Measurements from ENCODE around the gene MRC1. TPM values are rescaled to one million over a fixed set of nuclear protein-coding genes. Genes with fewer than 3 reads are reported as not detected.

Gene MRC1
- total RNA-seq, 1 donor from 2014 or later: 0.07 TPM

- H3K4me1 Mint-ChIP-seq (ENCODE audit: low read depth, unreplicated experiment): peaks cover 14% of the 10 kb centered on the region
- peaks cover 3% of the 10 kb centered on the region for H3K9me3 ChIP-seq (ENCODE audit: insufficient read depth, low read depth, low read length)
- H3K79me2 ChIP-seq (ENCODE audit: insufficient read depth, low read length): no peaks in the 10 kb centered on the region
- FAIRE-seq (no peak), DNase-seq (ENCODE audit: low read depth) (no peak)
- no peaks in the 10 kb centered on the region for H3K27me3 Mint-ChIP-seq (ENCODE audit: low read depth, unreplicated experiment)
- H4K20me1 ChIP-seq (ENCODE audit: insufficient read depth, low read length): no peaks in the 10 kb centered on the region
- no peaks in the 10 kb centered on the region for H3K36me3 Mint-ChIP-seq (ENCODE audit: low read depth, unreplicated experiment)
- H3K4me1 ChIP-seq (ENCODE audit: insufficient read depth, low read length): peaks cover 4% of the 10 kb centered on the region
- no peak overlapping the region for H3K4me2 ChIP-seq (ENCODE audit: low read length)
- H3K27ac ChIP-seq (ENCODE audit: low read depth, low read length): no peak overlapping the region
- no peak overlapping the region for H3K27ac Mint-ChIP-seq (ENCODE audit: unreplicated experiment)
- H3K9me3 Mint-ChIP-seq (ENCODE audit: unreplicated experiment): peaks cover 4% of the 10 kb centered on the region
- H2AFZ ChIP-seq (ENCODE audit: low read depth, low read length): no peak overlapping the region
- H3K9ac ChIP-seq (ENCODE audit: low read length): no peak overlapping the region
- TF ChIP-seq CTCF (IDR thresholded peaks at IDR 0.05; ENCODE audit: insufficient read depth, low read depth, low read length) (no peak), EZH2 (IDR thresholded peaks at IDR 0.05; ENCODE audit: insufficient read depth, low read length) (no peak)
- no peak overlapping the region for H3K4me3 ChIP-seq (ENCODE audit: insufficient read depth, low read depth, low read length)
- H3K4me3 Mint-ChIP-seq (ENCODE audit: unreplicated experiment): no peak overlapping the region
- H3K36me3 ChIP-seq (ENCODE audit: insufficient read depth, low read length): no peaks in the 10 kb centered on the region
- no peaks in the 10 kb centered on the region for H3K27me3 ChIP-seq (ENCODE audit: insufficient read depth, low read length)
Measured at GRCh38 chr10:17954861-17955260, 145.7 kb downstream of the MRC1 start.

- FAIRE-seq (no peak), DNase-seq (ENCODE audit: low read depth) (no peak)
- Mint-ChIP-seq H3K4me3 (ENCODE audit: unreplicated experiment) (no peak overlapping the region), H3K27ac (ENCODE audit: unreplicated experiment) (no peak overlapping the region), H3K27me3 (ENCODE audit: low read depth, unreplicated experiment) (no peaks in the 10 kb centered on the region), H3K36me3 (ENCODE audit: low read depth, unreplicated experiment) (no peaks in the 10 kb centered on the region), H3K4me1 (ENCODE audit: low read depth, unreplicated experiment) (peaks cover 19% of the 10 kb centered on the region), H3K9me3 (ENCODE audit: unreplicated experiment) (peaks cover 2% of the 10 kb centered on the region)
- TF ChIP-seq EZH2 (IDR thresholded peaks at IDR 0.05; ENCODE audit: insufficient read depth, low read length) (no peak), CTCF (IDR thresholded peaks at IDR 0.05; ENCODE audit: insufficient read depth, low read depth, low read length) (no peak)
- Histone ChIP-seq H3K9ac (ENCODE audit: low read length) (no peak overlapping the region), H2AFZ (ENCODE audit: low read depth, low read length) (no peak overlapping the region), H3K27me3 (ENCODE audit: insufficient read depth, low read length) (no peaks in the 10 kb centered on the region), H3K36me3 (ENCODE audit: insufficient read depth, low read length) (no peaks in the 10 kb centered on the region), H4K20me1 (ENCODE audit: insufficient read depth, low read length) (no peaks in the 10 kb centered on the region), H3K4me3 (ENCODE audit: insufficient read depth, low read depth, low read length) (no peak overlapping the region), H3K79me2 (ENCODE audit: insufficient read depth, low read length) (no peaks in the 10 kb centered on the region), H3K4me2 (ENCODE audit: low read length) (no peak overlapping the region), H3K4me1 (ENCODE audit: insufficient read depth, low read length) (peaks cover 11% of the 10 kb centered on the region), H3K9me3 (ENCODE audit: insufficient read depth, low read depth, low read length) (peaks cover 3% of the 10 kb centered on the region), H3K27ac (ENCODE audit: low read depth, low read length) (no peak overlapping the region)
Measured at GRCh38 chr10:17958049-17958448, 148.9 kb downstream of the MRC1 start.

GRCh38 chr10:17959870-17960269 lies 150.7 kb downstream of the MRC1 start:
- no peak overlapping the region for H3K4me2 ChIP-seq (ENCODE audit: low read length)
- H2AFZ ChIP-seq (ENCODE audit: low read depth, low read length): no peak overlapping the region
- H3K4me3 ChIP-seq (ENCODE audit: insufficient read depth, low read depth, low read length): no peak overlapping the region
- H3K27ac ChIP-seq (ENCODE audit: low read depth, low read length): no peak overlapping the region
- Mint-ChIP-seq H3K27me3 (ENCODE audit: low read depth, unreplicated experiment) (no peaks in the 10 kb centered on the region), H3K36me3 (ENCODE audit: low read depth, unreplicated experiment) (no peaks in the 10 kb centered on the region), H3K4me1 (ENCODE audit: low read depth, unreplicated experiment) (peaks cover 19% of the 10 kb centered on the region), H3K4me3 (ENCODE audit: unreplicated experiment) (no peak overlapping the region), H3K27ac (ENCODE audit: unreplicated experiment) (no peak overlapping the region), H3K9me3 (ENCODE audit: unreplicated experiment) (peaks cover 2% of the 10 kb centered on the region)
- no peaks in the 10 kb centered on the region for H3K27me3 ChIP-seq (ENCODE audit: insufficient read depth, low read length)
- no peaks in the 10 kb centered on the region for H4K20me1 ChIP-seq (ENCODE audit: insufficient read depth, low read length)
- no peak for DNase-seq (ENCODE audit: low read depth)
- H3K4me1 ChIP-seq (ENCODE audit: insufficient read depth, low read length): peaks cover 11% of the 10 kb centered on the region
- no peaks in the 10 kb centered on the region for H3K36me3 ChIP-seq (ENCODE audit: insufficient read depth, low read length)
- TF ChIP-seq CTCF (IDR thresholded peaks at IDR 0.05; ENCODE audit: insufficient read depth, low read depth, low read length): no peak
- no peak for TF ChIP-seq EZH2 (IDR thresholded peaks at IDR 0.05; ENCODE audit: insufficient read depth, low read length)
- no peaks in the 10 kb centered on the region for H3K79me2 ChIP-seq (ENCODE audit: insufficient read depth, low read length)
- H3K9me3 ChIP-seq (ENCODE audit: insufficient read depth, low read depth, low read length): peaks cover 3% of the 10 kb centered on the region
- FAIRE-seq: no peak
- no peak overlapping the region for H3K9ac ChIP-seq (ENCODE audit: low read length)

Small RNA genes within 50 kb of the gene (microRNA-seq; reads per million reads assigned to microRNA genes)
- not detected for gene MIR511

Other genes starting within 250 kb of the MRC1 start
- gene HACD1, start 192.0 kb upstream of the MRC1 start, total RNA-seq: 81.6 and 87.7 TPM in 2 replicates
- gene STAM, start 165.2 kb upstream of the MRC1 start, total RNA-seq: 43.0 and 43.4 TPM in 2 replicates
- gene TMEM236, start 57.1 kb upstream of the MRC1 start, total RNA-seq: 0.14 and 0.43 TPM in 2 replicates
- gene SLC39A12, start 142.6 kb downstream of the MRC1 start, total RNA-seq: not detected in 2 replicates